GM18498 (cell line): ENCODE measurements around the gene SLC8A1.

ENCODE experiments used
- ATAC-seq: cut with Tn5 transposase; IDR thresholded peaks from one replicate; pipeline ENCODE4 v1.9.1; 2021; ENCODE audit warnings: mild to moderate bottlenecking, moderate library complexity; ENCODE audit not compliant: unreplicated experiment

Gene SLC8A1

GRCh38 chr2:40210344-40210967, 241.4 kb downstream of the SLC8A1 start:
- ATAC-seq = no peak

GRCh38 chr2:40209761-40210160, 242.1 kb downstream of the SLC8A1 start:
- no peak for ATAC-seq

- no peak for ATAC-seq
Measured at GRCh38 chr2:40208463-40208862, 243.4 kb downstream of the SLC8A1 start.

- ATAC-seq = no peak
Measured at GRCh38 chr2:40204268-40204667, 247.6 kb downstream of the SLC8A1 start.

GRCh38 chr2:40202798-40203400, 249.0 kb downstream of the SLC8A1 start:
- ATAC-seq = no peak

GRCh38 chr2:40201425-40201824, 250.5 kb downstream of the SLC8A1 start:
- ATAC-seq = no peak

- ATAC-seq = no peak
Measured at GRCh38 chr2:40200366-40200915, 251.4 kb downstream of the SLC8A1 start.

- ATAC-seq = no peak
Measured at GRCh38 chr2:40199771-40200170, 252.1 kb downstream of the SLC8A1 start.

GRCh38 chr2:40197121-40197520, 254.8 kb downstream of the SLC8A1 start:
- ATAC-seq = no peak

GRCh38 chr2:40193670-40194026, 258.2 kb downstream of the SLC8A1 start:
- no peak for ATAC-seq

- no peak for ATAC-seq
Measured at GRCh38 chr2:40192864-40193669, 258.8 kb downstream of the SLC8A1 start.

GRCh38 chr2:40190457-40190856, 261.4 kb downstream of the SLC8A1 start:
- no peak for ATAC-seq

- ATAC-seq = no peak
Measured at GRCh38 chr2:40189881-40190280, 262.0 kb downstream of the SLC8A1 start.

GRCh38 chr2:40187054-40187453, 264.8 kb downstream of the SLC8A1 start:
- ATAC-seq = no peak

GRCh38 chr2:40184551-40184950, 267.3 kb downstream of the SLC8A1 start:
- no peak for ATAC-seq

- ATAC-seq = no peak
Measured at GRCh38 chr2:40181855-40182254, 270.0 kb downstream of the SLC8A1 start.

- no peak for ATAC-seq
Measured at GRCh38 chr2:40179801-40180200, 272.1 kb downstream of the SLC8A1 start.

GRCh38 chr2:40178971-40179370, 272.9 kb downstream of the SLC8A1 start:
- peak; percentile 85 for ATAC-seq

- ATAC-seq = peak; percentile 46
Measured at GRCh38 chr2:40178171-40178778, 273.6 kb downstream of the SLC8A1 start.

GRCh38 chr2:40177366-40177765, 274.5 kb downstream of the SLC8A1 start:
- no peak for ATAC-seq

- ATAC-seq = no peak
Measured at GRCh38 chr2:40173276-40173675, 278.6 kb downstream of the SLC8A1 start.
